ENCODE results near the gene GNG7. TPM values are rescaled to one million over a fixed set of nuclear protein-coding genes. Genes with fewer than 3 reads are reported as not detected.

Gene GNG7
- total and polyA plus RNA-seq, 2 experiments from 2014 or later: 0.11 to 0.13 TPM

DNA sequence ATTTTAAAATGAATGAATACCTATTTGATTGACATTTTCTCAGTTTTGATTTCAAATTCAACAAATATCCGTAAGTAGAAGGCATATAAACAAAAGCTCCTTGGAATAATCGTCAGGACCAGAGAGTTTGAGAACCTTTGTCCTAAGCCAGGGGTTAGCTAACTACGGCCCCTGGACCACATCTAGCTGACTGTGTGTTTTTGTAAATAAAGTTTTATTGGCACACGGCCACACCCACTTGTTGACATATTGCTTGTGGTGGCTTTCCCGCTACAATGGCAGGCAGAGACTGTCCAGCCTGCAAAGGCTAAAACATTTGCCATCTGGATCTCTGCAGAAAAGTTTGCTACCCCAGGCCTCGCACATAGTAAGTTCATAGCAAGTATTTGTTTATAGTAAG is 83.4 kb downstream of the GNG7 start:
- in situ Hi-C loops (cut with MboI): no loop called here
- TF ChIP-seq EZH2phosphoT487 (IDR thresholded peaks at IDR 0.05; ENCODE audit: insufficient read depth, low read depth) (no peak), EZH2 (IDR thresholded peaks at IDR 0.05; ENCODE audit: insufficient read depth, poor library complexity, severe bottlenecking) (no peak)
- Histone ChIP-seq H3K36me3 (ENCODE audit: low read depth) (no peaks in the 10 kb centered on the region), H3K9me2 (ENCODE audit: insufficient read depth) (no peaks in the 10 kb centered on the region), H3K27me3 (replicated peaks; ENCODE audit: insufficient read depth) (no peaks in the 10 kb centered on the region), H3K9ac (0 out of 2 replicates have a peak overlapping the region, but pooled peaks have one; percentile 8), H3K4me2 (ENCODE audit: unreplicated experiment) (no peak overlapping the region), H3F3A (ENCODE audit: insufficient read depth) (no peaks in the 10 kb centered on the region), H3K79me2 (ENCODE audit: insufficient read depth) (no peaks in the 10 kb centered on the region), H2AFZ (no peak overlapping the region), H3K9me3 (ENCODE audit: low read depth) (no peaks in the 10 kb centered on the region), H3K27ac (no peak overlapping the region), H4K20me1 (ENCODE audit: insufficient read depth) (no peaks in the 10 kb centered on the region), H3K4me1 (ENCODE audit: insufficient read depth) (peaks cover 8% of the 10 kb centered on the region; the same call in 1 of the 2 replicates), H3K4me3 (no peak overlapping the region)
- 90% methylated on average over 6 of the region's 6 CpGs for WGBS, 2 experiments (ENCODE audit: low coverage in 1 of 2, low lambda C conversion rate in 2 of 2, missing lambda C conversion rate in 2 of 2)
- no peak for DNase-seq

DNA sequence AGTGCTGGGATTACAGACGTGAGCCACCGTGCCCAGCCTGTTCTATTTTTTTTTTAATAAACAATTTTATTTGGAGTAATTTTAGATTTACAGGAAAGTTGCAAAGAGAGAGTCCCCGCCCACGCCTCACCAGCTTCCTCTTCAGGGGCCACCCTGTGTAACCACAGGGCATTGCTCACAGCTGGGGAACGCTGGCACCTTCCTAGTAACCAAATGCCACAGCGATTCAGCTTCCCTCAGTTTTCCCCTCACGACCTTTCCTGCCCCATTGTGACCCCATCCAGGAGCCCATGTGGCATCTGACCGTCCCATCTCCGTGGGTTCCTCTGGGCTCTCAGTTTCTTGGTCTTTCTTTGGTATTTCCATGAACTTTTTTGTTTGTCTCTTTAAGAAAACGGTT is 83.9 kb downstream of the GNG7 start:
- Histone ChIP-seq H3K4me2 (ENCODE audit: unreplicated experiment) (no peak overlapping the region), H3K9ac (0 out of 2 replicates have a peak overlapping the region, but pooled peaks have one; percentile 8), H2AFZ (no peak overlapping the region), H3K4me1 (ENCODE audit: insufficient read depth) (peaks cover 8% of the 10 kb centered on the region; the same call in 1 of the 2 replicates), H3K9me3 (ENCODE audit: low read depth) (no peaks in the 10 kb centered on the region), H3K4me3 (no peak overlapping the region), H3K79me2 (ENCODE audit: insufficient read depth) (no peaks in the 10 kb centered on the region), H3K27ac (no peak overlapping the region), H3K36me3 (ENCODE audit: low read depth) (no peaks in the 10 kb centered on the region), H3K9me2 (ENCODE audit: insufficient read depth) (no peaks in the 10 kb centered on the region), H4K20me1 (ENCODE audit: insufficient read depth) (no peaks in the 10 kb centered on the region), H3K27me3 (replicated peaks; ENCODE audit: insufficient read depth) (no peaks in the 10 kb centered on the region), H3F3A (ENCODE audit: insufficient read depth) (no peaks in the 10 kb centered on the region)
- DNase-seq: peak; percentile 75
- no peak for TF ChIP-seq EZH2 (IDR thresholded peaks at IDR 0.05; ENCODE audit: insufficient read depth, poor library complexity, severe bottlenecking)
- TF ChIP-seq EZH2phosphoT487 (IDR thresholded peaks at IDR 0.05; ENCODE audit: insufficient read depth, low read depth): no peak
- in situ Hi-C loops (cut with MboI): no loop called here
- 66 to 70% methylated on average over 10 of the region's 10 CpGs for WGBS, 2 experiments (ENCODE audit: low coverage in 1 of 2, low lambda C conversion rate in 2 of 2, missing lambda C conversion rate in 2 of 2)

DNA sequence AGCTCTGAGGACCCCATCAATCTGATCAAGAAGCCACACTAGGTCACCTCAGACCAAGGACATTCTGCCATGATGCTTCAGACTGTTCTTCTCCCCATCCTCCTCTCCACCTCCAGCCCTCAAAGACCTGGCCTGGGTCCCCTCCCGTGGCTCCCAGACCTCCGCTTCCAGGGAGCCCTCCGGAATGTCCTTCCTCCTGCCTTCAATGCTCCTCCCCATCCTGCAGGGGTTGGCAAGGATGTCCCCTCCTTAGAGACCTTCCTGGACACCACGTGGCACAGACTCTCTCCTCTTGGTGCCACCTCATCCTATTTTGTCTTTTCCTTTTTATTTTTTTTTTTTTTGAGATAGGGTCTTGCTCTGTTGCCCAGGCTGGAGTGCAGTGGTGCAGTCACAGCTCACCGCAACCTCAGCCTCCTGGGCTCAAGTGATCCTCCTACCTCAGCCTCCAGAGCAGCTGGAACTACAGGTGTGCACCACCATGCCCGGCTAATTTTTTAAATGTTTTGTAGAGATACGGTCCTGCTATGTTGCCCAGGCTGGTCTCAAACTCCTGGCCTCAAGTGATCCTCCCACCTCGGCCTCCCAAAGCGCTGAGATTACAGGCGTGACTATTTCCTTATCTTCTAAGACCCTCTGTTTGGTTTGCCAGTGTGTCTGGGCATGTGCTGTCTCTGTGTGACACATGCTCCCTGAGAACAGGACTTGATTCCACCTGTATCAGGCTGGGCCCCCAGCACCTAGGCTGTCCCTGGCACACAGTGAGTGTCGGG is 84.9 kb downstream of the GNG7 start:
- H4K20me1 ChIP-seq (ENCODE audit: insufficient read depth): no peaks in the 10 kb centered on the region
- no peak for TF ChIP-seq EZH2 (IDR thresholded peaks at IDR 0.05; ENCODE audit: insufficient read depth, poor library complexity, severe bottlenecking)
- no peak for TF ChIP-seq EZH2phosphoT487 (IDR thresholded peaks at IDR 0.05; ENCODE audit: insufficient read depth, low read depth)
- H3K9me2 ChIP-seq (ENCODE audit: insufficient read depth): no peaks in the 10 kb centered on the region
- H3K9me3 ChIP-seq (ENCODE audit: low read depth): no peaks in the 10 kb centered on the region
- H3K4me3 ChIP-seq: no peak overlapping the region
- 81 to 87% methylated on average over 11 of the region's 11 CpGs for WGBS, 2 experiments (ENCODE audit: low coverage in 1 of 2, low lambda C conversion rate in 2 of 2, missing lambda C conversion rate in 2 of 2)
- no peak overlapping the region for H3K9ac ChIP-seq
- H3K27me3 ChIP-seq (replicated peaks; ENCODE audit: insufficient read depth): no peaks in the 10 kb centered on the region
- H3K27ac ChIP-seq: no peak overlapping the region
- no peak overlapping the region for H2AFZ ChIP-seq
- no peak for DNase-seq
- no peaks in the 10 kb centered on the region for H3K79me2 ChIP-seq (ENCODE audit: insufficient read depth)
- H3K36me3 ChIP-seq (ENCODE audit: low read depth): no peaks in the 10 kb centered on the region
- no peak overlapping the region for H3K4me2 ChIP-seq (ENCODE audit: unreplicated experiment)
- H3K4me1 ChIP-seq (ENCODE audit: insufficient read depth): peaks cover 8% of the 10 kb centered on the region; the same call in 1 of the 2 replicates
- in situ Hi-C loops (cut with MboI): no loop called here
- H3F3A ChIP-seq (ENCODE audit: insufficient read depth): no peaks in the 10 kb centered on the region

DNA sequence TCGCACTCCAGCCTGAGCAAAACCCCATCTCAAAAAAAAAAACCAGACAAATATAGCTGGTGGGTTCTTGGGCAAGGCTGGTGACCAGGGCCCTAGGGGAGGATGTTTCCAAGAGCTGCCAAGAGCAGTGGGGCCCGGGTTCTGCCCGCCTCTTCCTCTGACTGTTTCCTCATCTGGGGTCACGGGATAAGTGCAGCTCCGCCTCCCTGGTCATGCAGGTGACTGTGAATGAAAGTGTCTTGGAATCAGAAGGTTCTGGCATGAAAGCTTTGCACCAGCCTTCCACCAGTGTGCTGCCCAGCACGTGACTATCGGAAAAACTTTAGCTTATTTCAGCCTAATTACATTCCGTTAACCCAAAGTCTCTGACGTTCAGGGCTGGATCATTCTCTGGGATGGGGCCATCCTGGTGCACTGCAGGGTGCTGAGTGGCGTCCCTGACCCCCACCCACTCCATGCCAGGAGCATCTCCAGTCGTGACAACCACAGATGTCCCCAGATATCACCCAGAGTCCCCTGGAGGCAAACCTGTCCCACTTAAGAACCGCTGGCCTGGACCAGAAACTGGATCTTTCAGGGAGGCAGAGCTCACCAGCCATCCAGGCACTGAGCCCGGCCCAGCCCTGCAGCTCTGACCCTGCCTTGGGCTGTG is 85.6 kb downstream of the GNG7 start:
- H3K36me3 ChIP-seq (ENCODE audit: low read depth): no peaks in the 10 kb centered on the region
- H3K4me1 ChIP-seq (ENCODE audit: insufficient read depth): peaks cover 8% of the 10 kb centered on the region; the same call in 1 of the 2 replicates
- 72 to 75% methylated on average over 13 of the region's 13 CpGs for WGBS, 2 experiments (ENCODE audit: low coverage in 1 of 2, low lambda C conversion rate in 2 of 2, missing lambda C conversion rate in 2 of 2)
- no peak overlapping the region for H2AFZ ChIP-seq
- H3K4me3 ChIP-seq: no peak overlapping the region
- no peak overlapping the region for H3K9ac ChIP-seq
- H3K9me2 ChIP-seq (ENCODE audit: insufficient read depth): no peaks in the 10 kb centered on the region
- no peaks in the 10 kb centered on the region for H3F3A ChIP-seq (ENCODE audit: insufficient read depth)
- no peak overlapping the region for H3K27ac ChIP-seq
- no peak for DNase-seq
- TF ChIP-seq EZH2phosphoT487 (IDR thresholded peaks at IDR 0.05; ENCODE audit: insufficient read depth, low read depth) (no peak), EZH2 (IDR thresholded peaks at IDR 0.05; ENCODE audit: insufficient read depth, poor library complexity, severe bottlenecking) (no peak)
- H3K9me3 ChIP-seq (ENCODE audit: low read depth): no peaks in the 10 kb centered on the region
- no peaks in the 10 kb centered on the region for H4K20me1 ChIP-seq (ENCODE audit: insufficient read depth)
- H3K27me3 ChIP-seq (replicated peaks; ENCODE audit: insufficient read depth): no peaks in the 10 kb centered on the region
- no peaks in the 10 kb centered on the region for H3K79me2 ChIP-seq (ENCODE audit: insufficient read depth)
- in situ Hi-C loops (cut with MboI): no loop called here
- no peak overlapping the region for H3K4me2 ChIP-seq (ENCODE audit: unreplicated experiment)
